ENCODE results near the gene MYLK. TPM values are rescaled to one million over a fixed set of nuclear protein-coding genes. Genes with fewer than 3 reads are reported as not detected.

Gene MYLK
- total RNA-seq, 1 experiment from 2014 or later = 23.0 TPM

GRCh38 chr3:123668906-123669305 is 215.2 kb downstream of the MYLK start:
- H3K4me1 ChIP-seq = no peaks in the 10 kb centered on the region
- ChIA-PET POLR2A (no interaction called here), CTCF (no interaction called here)
- BruUV-seq (replicated peaks) = no TSS peak
- Mint-ChIP-seq H3K36me3 (ENCODE audit: insufficient read depth, unreplicated experiment) (peaks cover 4% of the 10 kb centered on the region), H3K4me3 (ENCODE audit: unreplicated experiment) (no peak overlapping the region), H3K27ac (ENCODE audit: unreplicated experiment) (no peak overlapping the region), H3K27me3 (ENCODE audit: insufficient read depth, unreplicated experiment) (no peaks in the 10 kb centered on the region), H3K4me1 (ENCODE audit: low read depth, unreplicated experiment) (no peaks in the 10 kb centered on the region), H3K9me3 (ENCODE audit: unreplicated experiment) (no peaks in the 10 kb centered on the region)
- no peaks in the 10 kb centered on the region for H3K9me3 ChIP-seq
- no peak for DNase-seq
- H3K27me3 ChIP-seq (replicated peaks; ENCODE audit: control insufficient read depth, insufficient read depth, low read length) = no peaks in the 10 kb centered on the region
- no peaks in the 10 kb centered on the region for H3K36me3 ChIP-seq (ENCODE audit: control insufficient read depth, insufficient read depth, low read length)
- no peak overlapping the region for H3K4me3 ChIP-seq (ENCODE audit: low read depth, low read length)
- intact Hi-C loops (cut with micrococcal nuclease; ENCODE audit: unreplicated experiment) = no loop called here
- TF ChIP-seq CTCF (IDR thresholded peaks at IDR 0.05; ENCODE audit: insufficient read depth in 1 of 2, low read depth in 1 of 2, low read length in 1 of 2, severe bottlenecking in 1 of 2, unreplicated experiment in 1 of 2) = no peak

DNA sequence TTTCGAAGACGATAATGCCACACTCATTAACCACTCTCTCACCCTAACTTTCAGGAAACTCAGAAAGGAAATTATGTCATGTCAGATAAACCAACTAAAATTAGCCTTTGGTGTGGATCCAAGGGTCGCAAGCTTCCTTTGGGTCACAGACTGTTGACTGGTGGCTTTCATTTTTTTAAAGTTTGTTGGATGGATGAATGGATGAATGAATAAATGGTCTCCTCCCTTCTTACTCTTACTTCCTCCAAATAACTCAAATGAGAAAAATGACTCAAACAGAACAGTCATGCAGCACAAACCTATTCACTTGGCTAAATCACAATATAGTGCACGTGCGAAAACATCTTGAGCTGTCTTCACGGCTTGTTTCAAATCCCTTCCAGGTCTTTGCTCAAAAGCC is 216.3 kb downstream of the MYLK start:
- no peaks in the 10 kb centered on the region for H3K4me1 Mint-ChIP-seq (ENCODE audit: low read depth, unreplicated experiment)
- no peak overlapping the region for H3K4me3 Mint-ChIP-seq (ENCODE audit: unreplicated experiment)
- Histone ChIP-seq H3K9me3 (no peaks in the 10 kb centered on the region), H3K4me3 (ENCODE audit: low read depth, low read length) (no peak overlapping the region), H3K27me3 (replicated peaks; ENCODE audit: control insufficient read depth, insufficient read depth, low read length) (no peaks in the 10 kb centered on the region), H3K36me3 (ENCODE audit: control insufficient read depth, insufficient read depth, low read length) (no peaks in the 10 kb centered on the region), H3K4me1 (no peaks in the 10 kb centered on the region)
- CTCF ChIA-PET = no interaction called here
- POLR2A ChIA-PET = interaction anchor here (0.5 kb wide), 1 partner anchor 61 kb away, joined by 4 read pairs; no protein-coding TSS in a partner anchor
- no peak for DNase-seq
- no peak overlapping the region for H3K27ac Mint-ChIP-seq (ENCODE audit: unreplicated experiment)
- BruUV-seq (replicated peaks) = no TSS peak
- H3K27me3 Mint-ChIP-seq (ENCODE audit: insufficient read depth, unreplicated experiment) = no peaks in the 10 kb centered on the region
- intact Hi-C loops (cut with micrococcal nuclease; ENCODE audit: unreplicated experiment) = no loop called here
- H3K36me3 Mint-ChIP-seq (ENCODE audit: insufficient read depth, unreplicated experiment) = peaks cover 4% of the 10 kb centered on the region
- no peak for TF ChIP-seq CTCF (IDR thresholded peaks at IDR 0.05; ENCODE audit: insufficient read depth in 1 of 2, low read depth in 1 of 2, low read length in 1 of 2, severe bottlenecking in 1 of 2, unreplicated experiment in 1 of 2)
- H3K9me3 Mint-ChIP-seq (ENCODE audit: unreplicated experiment) = no peaks in the 10 kb centered on the region

DNA sequence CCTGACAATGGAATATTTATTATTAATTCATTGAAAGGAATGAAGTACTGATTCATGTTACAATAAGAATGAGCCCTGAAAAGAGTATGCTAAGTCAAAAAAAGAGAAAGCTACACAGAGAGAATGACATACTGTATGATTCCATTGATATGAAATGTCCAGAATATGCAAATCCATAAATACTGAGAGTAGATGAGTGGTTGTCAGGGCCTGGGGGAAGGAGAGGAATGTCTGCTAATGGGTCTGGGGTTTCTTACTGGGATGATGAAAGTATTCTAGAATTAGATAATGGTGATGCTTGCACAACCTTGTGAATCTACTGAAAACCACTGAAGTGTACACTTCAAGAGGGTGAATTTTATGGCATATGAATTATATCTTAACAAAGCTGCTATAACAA is 219.4 kb downstream of the MYLK start:
- no peak for TF ChIP-seq CTCF (IDR thresholded peaks at IDR 0.05; ENCODE audit: insufficient read depth in 1 of 2, low read depth in 1 of 2, low read length in 1 of 2, severe bottlenecking in 1 of 2, unreplicated experiment in 1 of 2)
- no peaks in the 10 kb centered on the region for H3K36me3 ChIP-seq (ENCODE audit: control insufficient read depth, insufficient read depth, low read length)
- Mint-ChIP-seq H3K4me3 (ENCODE audit: unreplicated experiment) (no peak overlapping the region), H3K4me1 (ENCODE audit: low read depth, unreplicated experiment) (no peaks in the 10 kb centered on the region), H3K9me3 (ENCODE audit: unreplicated experiment) (no peaks in the 10 kb centered on the region), H3K36me3 (ENCODE audit: insufficient read depth, unreplicated experiment) (peaks cover 4% of the 10 kb centered on the region), H3K27ac (ENCODE audit: unreplicated experiment) (no peak overlapping the region), H3K27me3 (ENCODE audit: insufficient read depth, unreplicated experiment) (no peaks in the 10 kb centered on the region)
- no peaks in the 10 kb centered on the region for H3K27me3 ChIP-seq (replicated peaks; ENCODE audit: control insufficient read depth, insufficient read depth, low read length)
- H3K9me3 ChIP-seq = no peaks in the 10 kb centered on the region
- POLR2A ChIA-PET = no interaction called here
- DNase-seq = no peak
- H3K4me1 ChIP-seq = no peaks in the 10 kb centered on the region
- no peak overlapping the region for H3K4me3 ChIP-seq (ENCODE audit: low read depth, low read length)
- CTCF ChIA-PET = no interaction called here
- intact Hi-C loops (cut with micrococcal nuclease; ENCODE audit: unreplicated experiment) = no loop called here
- no TSS peak for BruUV-seq (replicated peaks)

Measured in Caco-2 (cell line).